HL-60 (cell line): ENCODE data around the gene GPC5.

Source experiments
- DNase-seq, 2 experiments: peaks; one replicate each; pipeline ENCODE4 v3.0.0-alpha.2; 2010 to 2020; ENCODE audit warnings: low read depth in 1 of 2, low spot score in 1 of 2
- H3K27ac ChIP-seq: fragments of 250-450 bp; sonication (Bioruptor Pico); replicated peaks from 2 replicates; pipeline ENCODE4 v1.5.1; 2020; ENCODE audit warnings: mild to moderate bottlenecking, moderate library complexity
- H3K27me3 ChIP-seq: fragments of 250-450 bp; sonication (Bioruptor Pico); 2 replicates; pipeline ENCODE4 v1.5.1; 2021; ENCODE audit warnings: mild to moderate bottlenecking, moderate library complexity; ENCODE audit not compliant: insufficient read depth, poor library complexity, severe bottlenecking
- H3K4me3 ChIP-seq: replicated peaks from 2 replicates; pipeline ENCODE4 v1.5.1; 2011; ENCODE audit warnings: mild to moderate bottlenecking, control low read depth, low read length; ENCODE audit not compliant: insufficient read depth
- CTCF ChIP-seq: IDR thresholded peaks from one replicate; pipeline ENCODE4 v1.5.1; 2011; ENCODE audit warnings: low read length, control low read depth, inconsistent platforms; ENCODE audit not compliant: insufficient read depth
- GABPA ChIP-seq: IDR thresholded peaks from 2 replicates; pipeline ENCODE4 v1.6.1; 2012; ENCODE audit warnings: low read depth
- POLR2AphosphoS5 ChIP-seq: IDR thresholded peaks from 2 replicates; pipeline ENCODE4 v1.6.1; 2012; ENCODE audit warnings: low read depth
- REST ChIP-seq: IDR thresholded peaks from 2 replicates; pipeline ENCODE4 v1.6.1; 2012; ENCODE audit warnings: low read depth; ENCODE audit not compliant: insufficient replicate concordance
- SPI1 ChIP-seq: IDR thresholded peaks from 2 replicates; pipeline ENCODE4 v1.6.1; 2012; ENCODE audit warnings: low read depth, mild to moderate bottlenecking, borderline replicate concordance

Gene GPC5

GRCh38 chr13:91359631-91360030 is 38.8 kb upstream of the GPC5 start:
- TF ChIP-seq GABPA (no peak), SPI1 (no peak), REST (no peak), CTCF (no peak), POLR2AphosphoS5 (no peak)
- no peak overlapping the region for H3K27ac ChIP-seq

GRCh38 chr13:91360246-91360751 is 38.1 kb upstream of the GPC5 start:
- H3K27me3 ChIP-seq: no peaks in the 10 kb centered on the region
- no peak for DNase-seq
- no peak overlapping the region for H3K4me3 ChIP-seq
- TF ChIP-seq POLR2AphosphoS5 (no peak), REST (no peak), CTCF (no peak), SPI1 (no peak), GABPA (no peak)
- H3K27ac ChIP-seq: no peak overlapping the region

More at GRCh38 chr13:91359631-91360030, 38.8 kb upstream of the GPC5 start:
- H3K4me3 ChIP-seq: no peak overlapping the region
- no peak for DNase-seq
- H3K27me3 ChIP-seq: no peaks in the 10 kb centered on the region

GRCh38 chr13:91361755-91362271 is 36.6 kb upstream of the GPC5 start:
- TF ChIP-seq GABPA: no peak
- no peak for TF ChIP-seq POLR2AphosphoS5
- TF ChIP-seq REST: no peak
- TF ChIP-seq CTCF: no peak
- TF ChIP-seq SPI1: no peak
- Histone ChIP-seq H3K27me3 (no peaks in the 10 kb centered on the region), H3K4me3 (no peak overlapping the region), H3K27ac (no peak overlapping the region)
- DNase-seq: no peak
